Measurements from ENCODE around the gene TEX101. TPM values are rescaled to one million over a fixed set of nuclear protein-coding genes. Genes with fewer than 3 reads are reported as not detected.

TEX101 gene
- total RNA-seq, 1 experiment from 2014 or later = not detected

DNA sequence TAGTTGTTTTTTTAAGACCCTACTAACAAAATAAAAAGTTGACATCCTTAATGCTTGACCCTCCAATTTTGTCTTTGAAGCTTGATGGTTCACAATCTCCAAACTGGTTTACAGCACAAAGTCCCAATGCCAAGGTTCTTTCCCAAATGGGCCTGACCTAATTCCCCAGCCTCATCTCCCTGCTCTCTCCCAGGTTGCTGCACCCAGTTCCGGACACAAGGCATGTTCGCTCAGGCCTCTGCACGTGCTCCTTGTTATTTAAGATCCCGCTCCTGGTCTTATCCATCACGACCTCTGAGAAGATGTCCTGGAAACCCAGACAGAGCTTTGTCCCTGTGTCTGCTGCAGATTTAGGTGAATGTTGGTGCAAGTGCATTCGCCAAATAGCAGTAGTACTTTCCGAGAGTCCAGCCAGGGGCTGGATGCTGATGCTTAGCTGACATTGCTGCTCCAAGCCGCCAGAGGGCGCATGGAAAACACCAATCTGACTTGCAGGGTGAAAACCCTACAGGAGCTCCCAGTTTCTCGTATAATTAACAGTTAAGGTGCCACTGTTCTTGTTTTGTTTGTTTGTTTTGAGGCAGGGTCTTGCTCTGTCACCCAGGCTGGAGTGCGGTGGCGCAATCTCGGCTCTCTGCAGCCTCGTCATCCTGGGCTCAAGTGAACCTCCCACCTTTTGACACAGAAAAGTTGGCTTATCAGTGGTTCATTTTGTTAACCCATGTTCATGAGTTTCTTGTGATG is 32.2 kb downstream of the TEX101 start:
- no peak overlapping the region; the same call in 1 of the 2 replicates for H3K14ac ChIP-seq (ENCODE audit: insufficient read depth, low read length)
- Mint-ChIP-seq H3K27ac (no peak overlapping the region), H3K36me3 (ENCODE audit: insufficient read depth in 1 of 3, low read depth in 3 of 3) (no peaks in the 10 kb centered on the region), H3K4me1 (peaks cover 5 to 6% of the 10 kb centered on the region in 2 experiments), H3K9me3 (peaks cover 2 to 10% of the 10 kb centered on the region in 2 experiments; a peak in 4 of 5 replicates), H3K4me3 (no peak overlapping the region; a peak in 1 of 5 replicates), H3K27me3 (ENCODE audit: low read depth) (peaks cover 22% of the 10 kb centered on the region)
- no peaks in the 10 kb centered on the region for H3K9me3 ChIP-seq (ENCODE audit: control insufficient read depth, low read depth, low read length)
- H2BK12ac ChIP-seq (ENCODE audit: insufficient read length, low read depth, low read length) = no peak overlapping the region
- H3K56ac ChIP-seq (ENCODE audit: insufficient read length, low read depth, low read length) = no peak overlapping the region
- peak; percentile 86 for DNase-seq
- H2BK120ac ChIP-seq (ENCODE audit: low read depth, low read length, poor library complexity, severe bottlenecking) = no peak overlapping the region
- no CpG with 5 or more reads among the region's 14 CpGs for WGBS (ENCODE audit: extremely low coverage, insufficient read length, low lambda C conversion rate)
- H4K5ac ChIP-seq (ENCODE audit: insufficient read length, low read depth, low read length) = no peak overlapping the region
- H3K9ac ChIP-seq (ENCODE audit: extremely low read depth, insufficient read length, low read length) = no peak overlapping the region
- no peak overlapping the region for H3K23ac ChIP-seq (ENCODE audit: insufficient read length, low read depth, low read length)
- H4K20me1 ChIP-seq (ENCODE audit: control insufficient read depth, insufficient read depth, insufficient read length) = no peaks in the 10 kb centered on the region
- H2BK15ac ChIP-seq (ENCODE audit: low read depth, low read length) = no peak overlapping the region
- H3K4me1 ChIP-seq (ENCODE audit: insufficient read depth, low read length) = no peaks in the 10 kb centered on the region
- H2BK5ac ChIP-seq (ENCODE audit: insufficient read length, low read length) = no peak overlapping the region
- H3T11ph ChIP-seq (ENCODE audit: low read length) = no peak overlapping the region
- H3K23me2 ChIP-seq (ENCODE audit: insufficient read length, low read depth, low read length, poor library complexity, severe bottlenecking) = no peaks in the 10 kb centered on the region
- no peaks in the 10 kb centered on the region for H3K79me2 ChIP-seq (ENCODE audit: insufficient read depth, low read length)
- no peak overlapping the region for H3K18ac ChIP-seq (ENCODE audit: insufficient read length, low read depth, low read length)
- H3K4ac ChIP-seq (ENCODE audit: low read depth, low read length) = no peak overlapping the region
- H3K27ac ChIP-seq (ENCODE audit: insufficient read length, low read depth, low read length) = no peak overlapping the region
- no peaks in the 10 kb centered on the region for H3K27me3 ChIP-seq (ENCODE audit: insufficient read depth, low read length)
- TF ChIP-seq, protein P1, sequence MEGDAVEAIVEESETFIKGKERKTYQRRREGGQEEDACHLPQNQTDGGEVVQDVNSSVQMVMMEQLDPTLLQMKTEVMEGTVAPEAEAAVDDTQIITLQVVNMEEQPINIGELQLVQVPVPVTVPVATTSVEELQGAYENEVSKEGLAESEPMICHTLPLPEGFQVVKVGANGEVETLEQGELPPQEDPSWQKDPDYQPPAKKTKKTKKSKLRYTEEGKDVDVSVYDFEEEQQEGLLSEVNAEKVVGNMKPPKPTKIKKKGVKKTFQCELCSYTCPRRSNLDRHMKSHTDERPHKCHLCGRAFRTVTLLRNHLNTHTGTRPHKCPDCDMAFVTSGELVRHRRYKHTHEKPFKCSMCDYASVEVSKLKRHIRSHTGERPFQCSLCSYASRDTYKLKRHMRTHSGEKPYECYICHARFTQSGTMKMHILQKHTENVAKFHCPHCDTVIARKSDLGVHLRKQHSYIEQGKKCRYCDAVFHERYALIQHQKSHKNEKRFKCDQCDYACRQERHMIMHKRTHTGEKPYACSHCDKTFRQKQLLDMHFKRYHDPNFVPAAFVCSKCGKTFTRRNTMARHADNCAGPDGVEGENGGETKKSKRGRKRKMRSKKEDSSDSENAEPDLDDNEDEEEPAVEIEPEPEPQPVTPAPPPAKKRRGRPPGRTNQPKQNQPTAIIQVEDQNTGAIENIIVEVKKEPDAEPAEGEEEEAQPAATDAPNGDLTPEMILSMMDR (conservative IDR thresholded peaks at IDR 0.05) = peak; percentile 96
- H2AK5ac ChIP-seq (ENCODE audit: insufficient read length, low read length) = no peak overlapping the region
- H3K79me1 ChIP-seq (ENCODE audit: insufficient read depth, low read depth, low read length, poor library complexity, severe bottlenecking) = no peaks in the 10 kb centered on the region
- no peak overlapping the region for H3K4me2 ChIP-seq (ENCODE audit: insufficient read depth, insufficient read length, low read length)
- no peak overlapping the region for H4K91ac ChIP-seq (ENCODE audit: insufficient read length, low read depth, low read length)
- no peak overlapping the region for H4K8ac ChIP-seq (replicated peaks; ENCODE audit: insufficient read length, low read depth, low read length)
- no peak overlapping the region for H2AFZ ChIP-seq (ENCODE audit: low read length)
- no peak overlapping the region for H2BK20ac ChIP-seq (ENCODE audit: low read depth, low read length, poor library complexity, severe bottlenecking)

All from H9 (cell line).